HCT116 (cell line): Measurements from ENCODE around the gene TMEM63A. TPM values are rescaled to one million over a fixed set of nuclear protein-coding genes. Genes with fewer than 3 reads are reported as not detected.

Source experiments
- ATAC-seq: fragments of 200-7000 bp; cut with Tn5 transposase; 2 replicates; pipeline ENCODE4 v1.9.1; 2020; ENCODE audit warnings: mild to moderate bottlenecking, moderate library complexity
- BruUV-seq: library from RNA; stranded (reverse); fragments of 400-500 nt; replicated peaks from 2 replicates; lab custom pipeline; 2021; lab: Mats Ljungman, UMichigan
- CTCF ChIA-PET: fragments of 300-600 bp; sonication (Branson Sonifier 250); formaldehyde crosslinking; loops from one replicate; lab custom pipeline; 2021; ENCODE audit warnings: antibody characterized with exemption; lab: Charles Lee
- POLR2A ChIA-PET: fragments of 300-600, 350-600 bp; sonication (Branson Sonifier 250); formaldehyde crosslinking; loops from one replicate; lab custom pipeline; 2021; ENCODE audit warnings: antibody characterized with exemption; lab: Charles Lee
- RAD21 ChIA-PET, 2 experiments: fragments of 300-600 bp; sonication (Branson Sonifier 250); formaldehyde crosslinking; loops; one replicate each; lab custom pipeline; 2023; ENCODE audit warnings: low total read pairs in 2 of 2; ENCODE audit not compliant: uncharacterized antibody in 2 of 2, unreplicated experiment in 2 of 2, low non-redundant PET in 1 of 2; lab: Charles Lee
- DNase-seq: peaks from one replicate; pipeline ENCODE4 v3.0.0-alpha.2; 2010; ENCODE audit warnings: low read depth, low spot score
- H2AFZ ChIP-seq: fragments of 200-600 bp; shearing (Covaris generic), sonication (generic); 2 replicates; pipeline ENCODE4 v1.6.1; 2017; ENCODE audit warnings: low read depth, mixed run types, mixed read lengths, antibody characterized with exemption, low read length; ENCODE audit not compliant: poor library complexity, severe bottlenecking
- H3K27ac ChIP-seq: 2 replicates; pipeline ENCODE4 v1.5.1; 2012; ENCODE audit warnings: low read depth, low read length
- H3K27me3 ChIP-seq: fragments of 200-600 bp; sonication (generic); 2 replicates; pipeline ENCODE4 v1.6.1; 2016; ENCODE audit warnings: mixed run types, low read length, mixed read lengths; ENCODE audit not compliant: insufficient read depth
- H3K36me3 ChIP-seq, 2 experiments: fragments of 200-500 bp in 1 of 2; fragments of 200-600 bp in 1 of 2; sonication (Bioruptor generic) in 1 of 2; sonication (generic) in 1 of 2; 2 replicates each; pipeline versions ENCODE4 v1.5.1 to v1.6.1; 2014 to 2016; ENCODE audit warnings: low read length in 2 of 2, inconsistent platforms in 1 of 2, mixed read lengths in 1 of 2, mixed run types in 1 of 2; ENCODE audit not compliant: insufficient read depth in 2 of 2, control insufficient read depth in 1 of 2
- H3K4me1 ChIP-seq, 2 experiments: fragments of 200-600 bp in 1 of 2; sonication (generic) in 1 of 2; 2 replicates each; pipeline versions ENCODE4 v1.5.1 to v1.6.1; 2012 to 2017; ENCODE audit warnings: low read length in 2 of 2, inconsistent platforms in 1 of 2, mild to moderate bottlenecking in 1 of 2, mixed read lengths in 1 of 2, mixed run types in 1 of 2, moderate library complexity in 1 of 2; ENCODE audit not compliant: insufficient read depth in 2 of 2, control insufficient read depth in 1 of 2
- H3K4me2 ChIP-seq: fragments of 200-600 bp; sonication (generic); 2 replicates; pipeline ENCODE4 v1.6.1; 2017; ENCODE audit warnings: mixed run types, low read length, mixed read lengths
- H3K4me3 ChIP-seq, 2 experiments: fragments of 200-600 bp in 1 of 2; sonication (generic) in 1 of 2; replicated peaks in 1 of 2; 2 replicates each; pipeline ENCODE4 v1.5.1; 2011 to 2016; ENCODE audit warnings: low read length in 2 of 2, control low read depth in 1 of 2, low read depth in 1 of 2, mild to moderate bottlenecking in 1 of 2, mixed read lengths in 1 of 2, mixed run types in 1 of 2
- H3K79me2 ChIP-seq: fragments of 200-600 bp; sonication (generic); 2 replicates; pipeline ENCODE4 v1.6.1; 2017; ENCODE audit warnings: mild to moderate bottlenecking, mixed run types, low read length, moderate library complexity, mixed read lengths; ENCODE audit not compliant: insufficient read depth
- H3K9ac ChIP-seq: fragments of 200-600 bp; sonication (generic); 2 replicates; pipeline ENCODE4 v1.6.1; 2016; ENCODE audit warnings: low read length, mixed read lengths
- H3K9me2 ChIP-seq: fragments of 200-600 bp; sonication (generic), shearing (Covaris generic); 2 replicates; pipeline ENCODE4 v1.6.1; 2017; ENCODE audit warnings: mixed run types, mild to moderate bottlenecking, moderate library complexity; ENCODE audit not compliant: insufficient read depth
- H3K9me3 ChIP-seq, 2 experiments: fragments of 200-500 bp in 1 of 2; fragments of 200-600 bp in 1 of 2; sonication (Bioruptor generic) in 1 of 2; sonication (generic) in 1 of 2; 2 replicates each; pipeline ENCODE4 v1.6.1; 2014 to 2017; ENCODE audit warnings: low read length in 2 of 2, mixed read lengths in 2 of 2, inconsistent platforms in 1 of 2, low read depth in 1 of 2, mild to moderate bottlenecking in 1 of 2, mixed run types in 1 of 2, moderate library complexity in 1 of 2; ENCODE audit not compliant: control insufficient read depth in 1 of 2, insufficient read depth in 1 of 2
- H4K20me1 ChIP-seq: fragments of 200-600 bp; sonication (generic), shearing (Covaris generic); 2 replicates; pipeline ENCODE4 v1.6.1; 2017; ENCODE audit warnings: mixed run types, mild to moderate bottlenecking, moderate library complexity; ENCODE audit not compliant: insufficient read depth
- CBX3 ChIP-seq: IDR thresholded peaks from 2 replicates; pipeline ENCODE4 v1.6.1; 2012; ENCODE audit warnings: low read depth
- CEBPB ChIP-seq: IDR thresholded peaks from 2 replicates; pipeline ENCODE4 v1.6.1; 2012; ENCODE audit warnings: low read depth
- CTCF ChIP-seq, 3 experiments: fragments of 200-600 bp in 1 of 3; sonication (generic) in 1 of 3; IDR thresholded peaks in 2 of 3; conservative IDR thresholded peaks in 1 of 3; 2 replicates each; pipeline ENCODE4 v1.5.1; 2012 to 2017; ENCODE audit warnings: low read depth in 2 of 3, low read length in 2 of 3, antibody characterized with exemption in 1 of 3, borderline replicate concordance in 1 of 3, control low read depth in 1 of 3, mild to moderate bottlenecking in 1 of 3, mixed read lengths in 1 of 3, mixed run types in 1 of 3, moderate library complexity in 1 of 3; ENCODE audit not compliant: insufficient read depth in 1 of 3
- EGR1 ChIP-seq: IDR thresholded peaks from 2 replicates; pipeline ENCODE4 v1.6.1; 2012; ENCODE audit warnings: low read depth
- ELF1 ChIP-seq: IDR thresholded peaks from 2 replicates; pipeline ENCODE4 v1.6.1; 2012; ENCODE audit warnings: low read depth, borderline replicate concordance
- EZH2 ChIP-seq: fragments of 200-600 bp; sonication (generic); IDR thresholded peaks from 2 replicates; pipeline ENCODE4 v1.6.1; 2017; ENCODE audit warnings: antibody characterized with exemption, mixed run types
- EZH2phosphoT487 ChIP-seq: fragments of 200-600 bp; IDR thresholded peaks from 2 replicates; pipeline ENCODE4 v1.6.1; 2018; ENCODE audit warnings: antibody characterized with exemption, borderline replicate concordance
- FOSL1 ChIP-seq: IDR thresholded peaks from 2 replicates; pipeline ENCODE4 v1.6.1; 2012; ENCODE audit warnings: low read depth
- JUND ChIP-seq: IDR thresholded peaks from 2 replicates; pipeline ENCODE4 v1.6.1; 2012
- POLR2A ChIP-seq: IDR thresholded peaks from 2 replicates; pipeline ENCODE4 v1.7.0; 2011; ENCODE audit warnings: borderline replicate concordance; ENCODE audit not compliant: insufficient read depth, insufficient read length; ENCODE audit errors: extremely low read depth
- POLR2AphosphoS5 ChIP-seq: IDR thresholded peaks from 2 replicates; pipeline ENCODE4 v1.6.1; 2011; ENCODE audit warnings: mild to moderate bottlenecking, low read depth, low read length, moderate library complexity
- SIN3A ChIP-seq: IDR thresholded peaks from 2 replicates; pipeline ENCODE4 v1.6.1; 2012; ENCODE audit warnings: low read depth
- SP1 ChIP-seq: IDR thresholded peaks from 2 replicates; pipeline ENCODE4 v1.6.1; 2012; ENCODE audit warnings: low read depth
- SRF ChIP-seq: IDR thresholded peaks from 2 replicates; pipeline ENCODE4 v1.6.1; 2012; ENCODE audit warnings: low read depth
- YY1 ChIP-seq: IDR thresholded peaks from 2 replicates; pipeline ENCODE4 v1.6.1; 2011; ENCODE audit warnings: low read length, low read depth, moderate library complexity, mild to moderate bottlenecking; ENCODE audit not compliant: insufficient replicate concordance; ENCODE audit errors: extremely low read depth
- ZBTB33 ChIP-seq: IDR thresholded peaks from 2 replicates; pipeline ENCODE4 v1.6.1; 2011; ENCODE audit warnings: mild to moderate bottlenecking, low read length, moderate library complexity; ENCODE audit not compliant: insufficient replicate concordance; ENCODE audit errors: extremely low read depth
- ZNF274 ChIP-seq: fragments of 200-500 bp; sonication (Bioruptor generic); IDR thresholded peaks from 2 replicates; pipeline ENCODE4 v1.6.1; 2014; ENCODE audit warnings: mild to moderate bottlenecking, low read depth, low read length, inconsistent platforms
- intact Hi-C: fragments of 100-400 bp; cut with micrococcal nuclease; formaldehyde crosslinking; loops from 2 replicates; pipeline ENCODE4 v1.10.0; 2022
- total RNA-seq: library from RNA; stranded (reverse); gene quantifications from one replicate; pipeline ENCODE4 v1.2.1, GENCODE V29; 2021; ENCODE audit not compliant: unreplicated experiment
- TF ChIP-seq, protein P1 (sequence below): IDR thresholded peaks from 2 replicates; pipeline ENCODE4 v1.6.1; 2012
- TF ChIP-seq, protein P2 (sequence below): IDR thresholded peaks from 2 replicates; pipeline ENCODE4 v1.6.1; 2012; ENCODE audit warnings: low read depth

Gene TMEM63A
- total RNA-seq, 1 experiment from 2014 or later, result 24.4 TPM

DNA sequence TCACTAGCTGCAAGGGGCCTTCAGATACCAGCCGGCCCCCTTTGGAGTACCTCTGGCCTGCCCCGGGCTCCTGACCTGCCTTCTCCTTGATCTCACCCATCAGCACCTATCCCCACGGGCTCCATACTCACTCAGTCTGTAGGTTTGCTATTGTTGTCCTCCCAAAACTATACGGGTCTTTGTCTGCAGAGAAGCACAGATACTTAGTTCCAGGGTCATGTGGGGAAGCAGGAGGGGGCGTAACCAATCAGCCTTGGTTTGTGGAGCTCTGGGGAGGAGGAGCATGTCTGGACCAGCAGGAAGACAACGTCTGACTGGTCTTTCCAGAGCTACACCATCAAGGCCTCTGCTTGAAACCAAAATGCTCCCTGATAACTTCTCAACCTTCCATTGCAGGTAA, 15.2 kb downstream of the TMEM63A start:
- RAD21 ChIA-PET, result no interaction called here
- BruUV-seq, result no TSS peak
- POLR2A ChIA-PET, result no interaction called here
- CTCF ChIA-PET, result no interaction called here
- peaks cover 6 to 7% of the 10 kb centered on the region in 2 experiments; a peak in 3 of 4 replicates for H3K36me3 ChIP-seq
- H3K4me1 ChIP-seq, result peaks cover 22 to 25% of the 10 kb centered on the region in 2 experiments
- H2AFZ ChIP-seq, result no peak overlapping the region
- no peaks in the 10 kb centered on the region for H3K27me3 ChIP-seq
- H3K9ac ChIP-seq, result no peak overlapping the region
- TF ChIP-seq YY1 (no peak), CEBPB (no peak), FOSL1 (no peak), EZH2phosphoT487 (no peak), EZH2 (no peak), ELF1 (no peak), SP1 (no peak), SIN3A (no peak), POLR2AphosphoS5 (no peak), POLR2A (no peak), EGR1 (no peak), JUND (no peak), ZNF274 (no peak), CBX3 (no peak), SRF (no peak), ZBTB33 (no peak), CTCF (IDR thresholded peaks at IDR 0.05 in 2 of 3, conservative IDR thresholded peaks at IDR 0.05 in 1 of 3; ENCODE audit: borderline replicate concordance in 1 of 3, insufficient read depth in 1 of 3, low read depth in 2 of 3, low read length in 2 of 3) (no peak)
- TF ChIP-seq, protein P1, sequence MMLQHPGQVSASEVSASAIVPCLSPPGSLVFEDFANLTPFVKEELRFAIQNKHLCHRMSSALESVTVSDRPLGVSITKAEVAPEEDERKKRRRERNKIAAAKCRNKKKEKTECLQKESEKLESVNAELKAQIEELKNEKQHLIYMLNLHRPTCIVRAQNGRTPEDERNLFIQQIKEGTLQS, result no peak
- TF ChIP-seq, protein P2, sequence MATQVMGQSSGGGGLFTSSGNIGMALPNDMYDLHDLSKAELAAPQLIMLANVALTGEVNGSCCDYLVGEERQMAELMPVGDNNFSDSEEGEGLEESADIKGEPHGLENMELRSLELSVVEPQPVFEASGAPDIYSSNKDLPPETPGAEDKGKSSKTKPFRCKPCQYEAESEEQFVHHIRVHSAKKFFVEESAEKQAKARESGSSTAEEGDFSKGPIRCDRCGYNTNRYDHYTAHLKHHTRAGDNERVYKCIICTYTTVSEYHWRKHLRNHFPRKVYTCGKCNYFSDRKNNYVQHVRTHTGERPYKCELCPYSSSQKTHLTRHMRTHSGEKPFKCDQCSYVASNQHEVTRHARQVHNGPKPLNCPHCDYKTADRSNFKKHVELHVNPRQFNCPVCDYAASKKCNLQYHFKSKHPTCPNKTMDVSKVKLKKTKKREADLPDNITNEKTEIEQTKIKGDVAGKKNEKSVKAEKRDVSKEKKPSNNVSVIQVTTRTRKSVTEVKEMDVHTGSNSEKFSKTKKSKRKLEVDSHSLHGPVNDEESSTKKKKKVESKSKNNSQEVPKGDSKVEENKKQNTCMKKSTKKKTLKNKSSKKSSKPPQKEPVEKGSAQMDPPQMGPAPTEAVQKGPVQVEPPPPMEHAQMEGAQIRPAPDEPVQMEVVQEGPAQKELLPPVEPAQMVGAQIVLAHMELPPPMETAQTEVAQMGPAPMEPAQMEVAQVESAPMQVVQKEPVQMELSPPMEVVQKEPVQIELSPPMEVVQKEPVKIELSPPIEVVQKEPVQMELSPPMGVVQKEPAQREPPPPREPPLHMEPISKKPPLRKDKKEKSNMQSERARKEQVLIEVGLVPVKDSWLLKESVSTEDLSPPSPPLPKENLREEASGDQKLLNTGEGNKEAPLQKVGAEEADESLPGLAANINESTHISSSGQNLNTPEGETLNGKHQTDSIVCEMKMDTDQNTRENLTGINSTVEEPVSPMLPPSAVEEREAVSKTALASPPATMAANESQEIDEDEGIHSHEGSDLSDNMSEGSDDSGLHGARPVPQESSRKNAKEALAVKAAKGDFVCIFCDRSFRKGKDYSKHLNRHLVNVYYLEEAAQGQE, result no peak
- H3K79me2 ChIP-seq, result no peaks in the 10 kb centered on the region
- no peaks in the 10 kb centered on the region; the same call in 1 of the 2 replicates for H4K20me1 ChIP-seq
- intact Hi-C loops, result no loop called here
- no peak overlapping the region for H3K4me3 ChIP-seq
- no peak for ATAC-seq
- H3K9me2 ChIP-seq, result no peaks in the 10 kb centered on the region
- no peak for DNase-seq
- no peaks in the 10 kb centered on the region for H3K9me3 ChIP-seq
- no peak overlapping the region for H3K4me2 ChIP-seq
- no peak overlapping the region for H3K27ac ChIP-seq
